HPDE6-E6E7 (cell line): ENCODE results near the gene ELP6.
"Not testable (repeated sequence)": the region's sequence is repeated elsewhere in the genome, so short reads cannot be mapped to it uniquely, and the experiment has no call there.

Source experiments
- DNase-seq: peaks from one replicate; pipeline ENCODE4 v3.0.0; 2011; ENCODE audit warnings: missing footprints; ENCODE audit errors: extremely low spot score

ELP6 gene

DNA sequence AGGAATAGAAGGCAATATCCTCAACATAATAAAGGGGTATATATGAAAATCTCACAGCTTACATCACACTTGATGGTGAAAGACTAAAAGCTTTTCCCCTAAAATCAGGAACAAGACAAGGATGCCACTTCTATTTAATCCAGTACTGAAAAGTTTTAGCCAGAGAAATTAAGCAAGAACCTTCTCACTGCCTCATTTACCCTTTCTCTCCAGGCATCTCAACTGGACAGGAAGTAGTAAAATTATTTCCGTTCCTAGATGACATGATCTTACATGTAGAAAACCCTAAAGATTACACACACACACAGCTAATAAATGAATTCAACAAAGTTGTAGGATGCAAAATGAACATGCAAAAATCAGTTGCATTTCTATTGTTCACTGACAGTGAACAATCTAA lies 48.9 kb downstream of the ELP6 start:
- DNase-seq, result no peak

- not testable (repeated sequence) for DNase-seq
Measured at GRCh38 chr3:47459534-47460085, 53.9 kb downstream of the ELP6 start.

- DNase-seq, result no peak
Measured at GRCh38 chr3:47456984-47457383, 56.5 kb downstream of the ELP6 start.

DNA sequence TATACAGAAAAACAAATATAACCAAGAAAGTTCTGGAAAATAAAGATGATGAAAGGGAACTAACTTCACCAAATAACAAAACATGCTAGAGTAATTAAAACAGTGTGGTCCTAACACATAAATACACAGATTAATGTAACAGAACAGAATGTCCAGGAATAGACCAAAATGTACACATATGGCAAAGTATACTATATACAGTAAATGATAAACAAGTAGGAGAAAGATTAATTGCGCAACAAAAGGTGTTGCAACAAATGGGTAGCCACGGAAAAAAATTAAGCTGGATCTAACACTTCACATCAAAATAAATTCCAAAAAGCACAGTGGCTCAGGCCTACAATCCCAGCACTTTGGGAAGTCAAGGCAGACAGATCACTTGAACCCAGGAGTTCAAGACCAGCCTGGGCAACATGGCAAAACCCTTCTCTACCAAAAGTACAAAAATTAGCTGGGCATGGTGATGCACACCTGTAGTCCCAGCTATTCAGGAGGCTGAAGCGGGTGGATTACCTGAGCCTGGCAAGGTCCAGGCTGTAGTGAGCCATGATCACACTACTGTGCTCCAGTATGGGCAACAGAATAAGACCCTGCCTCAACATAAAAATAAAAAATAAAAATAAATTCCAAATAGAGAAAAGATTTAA lies 57.6 kb downstream of the ELP6 start:
- DNase-seq, result no peak

DNA sequence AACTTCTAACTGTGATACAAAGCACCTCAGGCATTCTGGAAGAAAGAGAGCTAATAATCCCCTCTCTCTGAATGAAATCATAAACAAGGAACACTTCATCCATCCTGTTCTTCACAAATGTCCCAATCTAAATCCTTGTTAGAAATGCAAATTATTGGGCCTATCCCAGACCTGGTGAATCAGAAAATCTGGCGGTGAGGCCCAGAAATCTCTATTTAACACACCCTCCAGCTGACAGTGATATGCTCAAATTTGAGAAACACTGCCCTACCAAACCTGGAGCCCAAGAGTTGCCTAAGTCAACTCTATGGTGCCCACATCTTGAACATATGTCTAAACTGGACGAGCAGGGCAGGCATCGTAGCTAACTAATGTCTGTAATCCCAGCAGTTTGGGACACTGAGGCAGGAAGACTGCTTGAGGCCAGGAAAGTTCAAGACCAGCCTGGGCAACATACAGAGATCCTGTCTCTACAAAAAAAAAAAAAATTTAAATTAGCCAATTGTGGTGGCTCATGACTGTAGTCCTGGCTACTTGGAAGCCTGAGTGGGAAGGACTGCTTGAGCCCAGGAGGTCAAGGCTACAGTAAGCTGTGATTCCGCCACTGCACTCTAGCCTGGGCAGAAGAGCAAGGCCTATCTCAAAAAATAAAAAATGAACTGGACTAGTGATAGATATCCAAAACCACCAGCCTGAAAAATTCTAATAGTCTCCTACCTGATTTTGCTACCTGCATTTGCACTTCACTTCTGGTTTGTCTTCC lies 60.9 kb downstream of the ELP6 start:
- DNase-seq, result no peak
